Sciatic nerve (tissue), 2 donors: ENCODE results near the gene SRL. TPM values are rescaled to one million over a fixed set of nuclear protein-coding genes. Genes with fewer than 3 reads are reported as not detected.
A peak's percentile ranks its signal among the peaks of the same experiment; 100 is the strongest.
"Not testable (repeated sequence)": the region's sequence is repeated elsewhere in the genome, so short reads cannot be mapped to it uniquely, and the experiment has no call there.

Experiments
- ATAC-seq: fragments of 200-7000 bp; cut with Tn5 transposase; one replicate; pipeline ENCODE4 v1.9.1; 2020; ENCODE audit warnings: mild to moderate bottlenecking, moderate library complexity
- DNase-seq: peaks from one replicate; pipeline ENCODE4 v3.0.0-alpha.2; 2020; ENCODE audit warnings: low spot score
- intact Hi-C: fragments of 100-400 bp; cut with DNase I; formaldehyde crosslinking; loops from one replicate; pipeline ENCODE4 v1.14.2; 2022
- total RNA-seq: library from RNA; stranded (reverse); fragmentation: NEBNext Ultra II Directional; extraction: Animal tissue kit (Norgen Biotek cat#: 25700); gene quantifications from one replicate; pipeline ENCODE4 v1.2.1, GENCODE V29; 2021
- donor health status: DM: no; HTN: no; CAD: no.
- donor health status: DM: no; HTN: no; CAD: no.

The SRL gene
- total RNA-seq, 1 donor from 2014 or later, result 1.9 TPM

- peak; percentile 97 for ATAC-seq
- DNase-seq, result peak; percentile 93
- intact Hi-C loops, result no loop called here
Observed at GRCh38 chr16:4263504-4264436, 21.9 kb upstream of the SRL start.

- DNase-seq, result no peak
- no peak for ATAC-seq
- intact Hi-C loops, result no loop called here
Observed at GRCh38 chr16:4262303-4262835, 20.5 kb upstream of the SRL start.

- intact Hi-C loops, result no loop called here
- DNase-seq, result no peak
- no peak for ATAC-seq
Observed at GRCh38 chr16:4261557-4262172, 19.8 kb upstream of the SRL start.

GRCh38 chr16:4260360-4260759 lies 18.5 kb upstream of the SRL start:
- no peak for ATAC-seq
- intact Hi-C loops, result no loop called here
- DNase-seq, result no peak

GRCh38 chr16:4257646-4258556 lies 16.0 kb upstream of the SRL start:
- DNase-seq (no peak), ATAC-seq (no peak)
- intact Hi-C loops, result no loop called here

- peak; percentile 100 for DNase-seq
- intact Hi-C loops, result loop anchor here (5.0 kb wide), 1 partner anchor 271 kb away; no protein-coding TSS in a partner anchor
- ATAC-seq, result peak; percentile 97
Observed at GRCh38 chr16:4253394-4254150, 11.7 kb upstream of the SRL start.

GRCh38 chr16:4253012-4253393 lies 11.1 kb upstream of the SRL start:
- ATAC-seq, DNase-seq: not testable (repeated sequence)
- intact Hi-C loops, result loop anchor here (5.0 kb wide), 1 partner anchor 271 kb away; no protein-coding TSS in a partner anchor

- ATAC-seq (no peak), DNase-seq (no peak)
- intact Hi-C loops, result loop anchor here (5.0 to 10.0 kb wide), 2 partner anchors 125 to 267 kb away; no protein-coding TSS in a partner anchor
Observed at GRCh38 chr16:4249530-4250308, 7.8 kb upstream of the SRL start.

GRCh38 chr16:4247460-4247784 lies 5.5 kb upstream of the SRL start:
- ATAC-seq (no peak), DNase-seq (no peak)
- intact Hi-C loops, result loop anchor here (10.0 kb wide), 1 partner anchor 123 kb away; no protein-coding TSS in a partner anchor

- intact Hi-C loops, result loop anchor here (10.0 kb wide), 1 partner anchor 122 kb away; no protein-coding TSS in a partner anchor
Observed at GRCh38 chr16:4246777-4247459, 5.0 kb upstream of the SRL start.

GRCh38 chr16:4245077-4245791 lies 3.4 kb upstream of the SRL start:
- intact Hi-C loops, result loop anchor here (10.0 kb wide), 1 partner anchor 120 kb away; no protein-coding TSS in a partner anchor
- no peak for DNase-seq

More at GRCh38 chr16:4246777-4247459, 5.0 kb upstream of the SRL start:
- no peak for ATAC-seq
- DNase-seq, result no peak

GRCh38 chr16:4244254-4245076 lies 2.6 kb upstream of the SRL start:
- intact Hi-C loops, result loop anchor here (10.0 kb wide), 1 partner anchor 120 kb away; no protein-coding TSS in a partner anchor
- no peak for DNase-seq
- no peak for ATAC-seq

More at GRCh38 chr16:4245077-4245791, 3.4 kb upstream of the SRL start:
- peak; percentile 37 for ATAC-seq

GRCh38 chr16:4241258-4241927 lies 487 bp downstream of the SRL start:
- ATAC-seq (no peak), DNase-seq (no peak)
- intact Hi-C loops, result loop anchor here (10.0 kb wide), 1 partner anchor 117 kb away; no protein-coding TSS in a partner anchor

- ATAC-seq (no peak), DNase-seq (no peak)
- intact Hi-C loops, result loop anchor here (10.0 kb wide), 1 partner anchor 116 kb away; no protein-coding TSS in a partner anchor
Observed at GRCh38 chr16:4240624-4241023, 1.3 kb downstream of the SRL start.
